Stimulated activated CD4-positive, alpha-beta T cell treated with anti-CD3 and anti-CD28 coated beads, Interleukin-15, amount 100 ng/mL, for 1 hour (primary cell): Measurements from ENCODE around the gene UTP14C.
"Not testable (repeated sequence)": the region's sequence is repeated elsewhere in the genome, so short reads cannot be mapped to it uniquely, and the experiment has no call there.

Experiments
- DNase-seq, 2 donors: peaks; one replicate each; pipeline ENCODE4 v3.0.0-alpha.2; 2020; ENCODE audit warnings: low read depth in 1 of 2, low spot score in 1 of 2

The UTP14C gene

GRCh38 chr13:52001120-52001731 lies 23.3 kb upstream of the UTP14C start:
- no peak for DNase-seq

- DNase-seq: no peak
Observed at GRCh38 chr13:52002361-52002760, 22.1 kb upstream of the UTP14C start.

- DNase-seq: no peak
Observed at GRCh38 chr13:52003541-52003940, 20.9 kb upstream of the UTP14C start.

- no peak for DNase-seq
Observed at GRCh38 chr13:52004511-52005170, 19.9 kb upstream of the UTP14C start.

- no peak for DNase-seq
Observed at GRCh38 chr13:52005841-52006522, 18.5 kb upstream of the UTP14C start.

GRCh38 chr13:52006523-52007245 lies 17.8 kb upstream of the UTP14C start:
- no peak for DNase-seq

- no peak for DNase-seq
Observed at GRCh38 chr13:52009946-52010345, 14.5 kb upstream of the UTP14C start.

GRCh38 chr13:52010890-52011631 lies 13.4 kb upstream of the UTP14C start, which contains the start of gene ATP7B:
Gene ATP7B (minus strand): TSS chr13:52011450. CDS start chr13:52011337, 113 bp downstream.
- DNase-seq: no peak

- peak; percentile 99 for DNase-seq
Observed at GRCh38 chr13:52011632-52012511, 12.6 kb upstream of the UTP14C start, which contains the start of gene ALG11. Gene ALG11 (plus strand): TSS chr13:52012398. CDS start chr13:52012419, 21 bp downstream.

GRCh38 chr13:52012512-52012836 lies 12.0 kb upstream of the UTP14C start:
- DNase-seq: no peak

- no peak for DNase-seq
Observed at GRCh38 chr13:52016296-52016695, 8.2 kb upstream of the UTP14C start.

- DNase-seq: no peak
Observed at GRCh38 chr13:52020191-52020590, 4.3 kb upstream of the UTP14C start.

GRCh38 chr13:52022356-52022755 lies 2.1 kb upstream of the UTP14C start:
- no peak for DNase-seq

- no peak for DNase-seq
Observed at GRCh38 chr13:52025475-52026245, 1.2 kb downstream of the UTP14C start.

- no peak for DNase-seq
Observed at GRCh38 chr13:52026246-52026626, 1.7 kb downstream of the UTP14C start.

- DNase-seq: no peak
Observed at GRCh38 chr13:52027832-52028231, 3.3 kb downstream of the UTP14C start.

GRCh38 chr13:52029569-52029968 lies 5.1 kb downstream of the UTP14C start:
- no peak for DNase-seq

GRCh38 chr13:52030401-52030800 lies 5.9 kb downstream of the UTP14C start:
- DNase-seq: not testable (repeated sequence)

- no peak for DNase-seq
Observed at GRCh38 chr13:52033039-52033438, 8.5 kb downstream of the UTP14C start.
